H1 (cell line): ENCODE data around the gene PBX1. TPM values are rescaled to one million over a fixed set of nuclear protein-coding genes. Genes with fewer than 3 reads are reported as not detected.

Experiments
- HDAC2 ChIP-seq, 2 experiments: fragments of 300-600 bp in 1 of 2; sonication (generic) in 1 of 2; IDR thresholded peaks; 2 replicates each; pipeline ENCODE4 v1.6.1; 2011 to 2012; ENCODE audit warnings: low read depth in 2 of 2, low read length in 2 of 2, mild to moderate bottlenecking in 2 of 2, moderate library complexity in 2 of 2, borderline replicate concordance in 1 of 2, inconsistent platforms in 1 of 2
- JUND ChIP-seq: IDR thresholded peaks from 2 replicates; pipeline ENCODE4 v1.6.1; 2011; ENCODE audit warnings: mild to moderate bottlenecking, improper control_type of control experiment, low read length
- POU5F1 ChIP-seq: IDR thresholded peaks from 2 replicates; pipeline ENCODE4 v1.6.1; 2011; ENCODE audit warnings: low read depth, mild to moderate bottlenecking, low read length, moderate library complexity
- polyA plus RNA-seq, 7 experiments: library from polyadenylated mRNA; depleted of rRNA in 3 of 7; stranded (reverse) in 5 of 7; unstranded in 2 of 7; fragments of >200 nt in 5 of 7; fragments of 200-250 nt in 2 of 7; gene quantifications; 1 replicate in 5 of 7; 2 replicates in 1 of 7; 4 replicates in 1 of 7; pipeline versions ENCODE4 v1.2.1 to v1.2.3, GENCODE V29; 2011 to 2013; ENCODE audit warnings: missing spikeins in 2 of 7, mixed read lengths in 2 of 7
- total RNA-seq: library from RNA; stranded (reverse); fragmentation: NEBNext Ultra II Directional; extraction: Animal tissue kit (Norgen Biotek cat#: 25700); gene quantifications from 2 replicates; pipeline ENCODE4 v1.2.1, GENCODE V29; 2021
- TF ChIP-seq, protein P1 (sequence below): fragments of 300-600 bp; sonication (generic); IDR thresholded peaks from 2 replicates; pipeline ENCODE4 v1.7.1; 2012; ENCODE audit warnings: low read length, moderate library complexity, mild to moderate bottlenecking, inconsistent platforms; ENCODE audit not compliant: insufficient replicate concordance

Gene PBX1
- total and polyA plus RNA-seq, 2 of the 8 experiments (the other 6 are each of a cell fraction or from before 2014, with no cell fraction given), result 87.4 to 124 TPM

DNA sequence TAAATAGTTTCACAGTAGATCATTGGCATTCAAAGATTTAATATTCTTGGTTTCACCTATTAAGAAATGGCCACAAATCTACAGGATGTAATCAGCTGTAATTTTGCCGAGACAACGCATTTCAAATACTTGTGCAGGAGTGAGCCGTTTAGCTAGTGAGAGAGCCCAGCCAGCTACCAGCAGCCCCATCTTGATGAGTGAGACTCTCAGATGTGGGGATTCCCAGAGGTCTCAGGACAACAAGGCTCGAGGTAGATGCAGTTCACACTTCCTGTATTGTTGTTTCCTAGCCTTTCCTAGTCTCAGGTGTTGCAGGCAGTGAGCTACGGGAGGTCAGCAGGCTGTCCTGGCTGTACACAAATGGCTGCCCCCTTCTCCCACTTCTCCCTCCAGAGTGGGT is 108.6 kb downstream of the PBX1 start (continued):
- TF ChIP-seq, protein P1, sequence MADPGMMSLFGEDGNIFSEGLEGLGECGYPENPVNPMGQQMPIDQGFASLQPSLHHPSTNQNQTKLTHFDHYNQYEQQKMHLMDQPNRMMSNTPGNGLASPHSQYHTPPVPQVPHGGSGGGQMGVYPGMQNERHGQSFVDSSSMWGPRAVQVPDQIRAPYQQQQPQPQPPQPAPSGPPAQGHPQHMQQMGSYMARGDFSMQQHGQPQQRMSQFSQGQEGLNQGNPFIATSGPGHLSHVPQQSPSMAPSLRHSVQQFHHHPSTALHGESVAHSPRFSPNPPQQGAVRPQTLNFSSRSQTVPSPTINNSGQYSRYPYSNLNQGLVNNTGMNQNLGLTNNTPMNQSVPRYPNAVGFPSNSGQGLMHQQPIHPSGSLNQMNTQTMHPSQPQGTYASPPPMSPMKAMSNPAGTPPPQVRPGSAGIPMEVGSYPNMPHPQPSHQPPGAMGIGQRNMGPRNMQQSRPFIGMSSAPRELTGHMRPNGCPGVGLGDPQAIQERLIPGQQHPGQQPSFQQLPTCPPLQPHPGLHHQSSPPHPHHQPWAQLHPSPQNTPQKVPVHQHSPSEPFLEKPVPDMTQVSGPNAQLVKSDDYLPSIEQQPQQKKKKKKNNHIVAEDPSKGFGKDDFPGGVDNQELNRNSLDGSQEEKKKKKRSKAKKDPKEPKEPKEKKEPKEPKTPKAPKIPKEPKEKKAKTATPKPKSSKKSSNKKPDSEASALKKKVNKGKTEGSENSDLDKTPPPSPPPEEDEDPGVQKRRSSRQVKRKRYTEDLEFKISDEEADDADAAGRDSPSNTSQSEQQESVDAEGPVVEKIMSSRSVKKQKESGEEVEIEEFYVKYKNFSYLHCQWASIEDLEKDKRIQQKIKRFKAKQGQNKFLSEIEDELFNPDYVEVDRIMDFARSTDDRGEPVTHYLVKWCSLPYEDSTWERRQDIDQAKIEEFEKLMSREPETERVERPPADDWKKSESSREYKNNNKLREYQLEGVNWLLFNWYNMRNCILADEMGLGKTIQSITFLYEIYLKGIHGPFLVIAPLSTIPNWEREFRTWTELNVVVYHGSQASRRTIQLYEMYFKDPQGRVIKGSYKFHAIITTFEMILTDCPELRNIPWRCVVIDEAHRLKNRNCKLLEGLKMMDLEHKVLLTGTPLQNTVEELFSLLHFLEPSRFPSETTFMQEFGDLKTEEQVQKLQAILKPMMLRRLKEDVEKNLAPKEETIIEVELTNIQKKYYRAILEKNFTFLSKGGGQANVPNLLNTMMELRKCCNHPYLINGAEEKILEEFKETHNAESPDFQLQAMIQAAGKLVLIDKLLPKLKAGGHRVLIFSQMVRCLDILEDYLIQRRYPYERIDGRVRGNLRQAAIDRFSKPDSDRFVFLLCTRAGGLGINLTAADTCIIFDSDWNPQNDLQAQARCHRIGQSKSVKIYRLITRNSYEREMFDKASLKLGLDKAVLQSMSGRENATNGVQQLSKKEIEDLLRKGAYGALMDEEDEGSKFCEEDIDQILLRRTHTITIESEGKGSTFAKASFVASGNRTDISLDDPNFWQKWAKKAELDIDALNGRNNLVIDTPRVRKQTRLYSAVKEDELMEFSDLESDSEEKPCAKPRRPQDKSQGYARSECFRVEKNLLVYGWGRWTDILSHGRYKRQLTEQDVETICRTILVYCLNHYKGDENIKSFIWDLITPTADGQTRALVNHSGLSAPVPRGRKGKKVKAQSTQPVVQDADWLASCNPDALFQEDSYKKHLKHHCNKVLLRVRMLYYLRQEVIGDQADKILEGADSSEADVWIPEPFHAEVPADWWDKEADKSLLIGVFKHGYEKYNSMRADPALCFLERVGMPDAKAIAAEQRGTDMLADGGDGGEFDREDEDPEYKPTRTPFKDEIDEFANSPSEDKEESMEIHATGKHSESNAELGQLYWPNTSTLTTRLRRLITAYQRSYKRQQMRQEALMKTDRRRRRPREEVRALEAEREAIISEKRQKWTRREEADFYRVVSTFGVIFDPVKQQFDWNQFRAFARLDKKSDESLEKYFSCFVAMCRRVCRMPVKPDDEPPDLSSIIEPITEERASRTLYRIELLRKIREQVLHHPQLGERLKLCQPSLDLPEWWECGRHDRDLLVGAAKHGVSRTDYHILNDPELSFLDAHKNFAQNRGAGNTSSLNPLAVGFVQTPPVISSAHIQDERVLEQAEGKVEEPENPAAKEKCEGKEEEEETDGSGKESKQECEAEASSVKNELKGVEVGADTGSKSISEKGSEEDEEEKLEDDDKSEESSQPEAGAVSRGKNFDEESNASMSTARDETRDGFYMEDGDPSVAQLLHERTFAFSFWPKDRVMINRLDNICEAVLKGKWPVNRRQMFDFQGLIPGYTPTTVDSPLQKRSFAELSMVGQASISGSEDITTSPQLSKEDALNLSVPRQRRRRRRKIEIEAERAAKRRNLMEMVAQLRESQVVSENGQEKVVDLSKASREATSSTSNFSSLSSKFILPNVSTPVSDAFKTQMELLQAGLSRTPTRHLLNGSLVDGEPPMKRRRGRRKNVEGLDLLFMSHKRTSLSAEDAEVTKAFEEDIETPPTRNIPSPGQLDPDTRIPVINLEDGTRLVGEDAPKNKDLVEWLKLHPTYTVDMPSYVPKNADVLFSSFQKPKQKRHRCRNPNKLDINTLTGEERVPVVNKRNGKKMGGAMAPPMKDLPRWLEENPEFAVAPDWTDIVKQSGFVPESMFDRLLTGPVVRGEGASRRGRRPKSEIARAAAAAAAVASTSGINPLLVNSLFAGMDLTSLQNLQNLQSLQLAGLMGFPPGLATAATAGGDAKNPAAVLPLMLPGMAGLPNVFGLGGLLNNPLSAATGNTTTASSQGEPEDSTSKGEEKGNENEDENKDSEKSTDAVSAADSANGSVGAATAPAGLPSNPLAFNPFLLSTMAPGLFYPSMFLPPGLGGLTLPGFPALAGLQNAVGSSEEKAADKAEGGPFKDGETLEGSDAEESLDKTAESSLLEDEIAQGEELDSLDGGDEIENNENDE, result no peak
- TF ChIP-seq HDAC2 (IDR thresholded peaks at IDR 0.05; ENCODE audit: borderline replicate concordance in 1 of 2, low read depth in 2 of 2, low read length in 2 of 2), result no peak
- no peak for TF ChIP-seq JUND
- TF ChIP-seq POU5F1, result no peak
